Measurements from ENCODE around the gene PEX11G.
"Not testable (repeated sequence)": the region's sequence is repeated elsewhere in the genome, so short reads cannot be mapped to it uniquely, and the experiment has no call there.

Gene PEX11G

DNA sequence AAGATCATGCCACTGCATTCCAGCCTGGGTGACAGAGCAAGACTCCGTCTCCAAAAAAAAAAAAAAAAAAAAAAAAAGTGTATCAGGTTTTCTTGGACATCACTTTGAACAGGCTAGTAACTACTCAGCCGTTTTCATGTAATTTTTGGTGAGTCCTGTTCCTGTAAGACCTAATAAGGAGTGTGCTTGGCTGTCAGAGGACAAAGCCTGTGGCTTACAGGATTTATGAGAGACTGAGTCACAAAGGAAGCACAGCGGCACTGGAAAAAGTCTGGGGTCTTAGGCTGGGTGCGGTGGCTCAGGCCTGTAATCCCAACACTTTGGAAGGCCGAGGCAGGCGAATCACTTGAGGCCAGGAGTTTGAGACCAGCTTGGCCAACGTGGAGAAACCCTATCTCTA is 55.4 kb downstream of the PEX11G start:
- not testable (repeated sequence) for DNase-seq (ENCODE audit: low read depth)

DNA sequence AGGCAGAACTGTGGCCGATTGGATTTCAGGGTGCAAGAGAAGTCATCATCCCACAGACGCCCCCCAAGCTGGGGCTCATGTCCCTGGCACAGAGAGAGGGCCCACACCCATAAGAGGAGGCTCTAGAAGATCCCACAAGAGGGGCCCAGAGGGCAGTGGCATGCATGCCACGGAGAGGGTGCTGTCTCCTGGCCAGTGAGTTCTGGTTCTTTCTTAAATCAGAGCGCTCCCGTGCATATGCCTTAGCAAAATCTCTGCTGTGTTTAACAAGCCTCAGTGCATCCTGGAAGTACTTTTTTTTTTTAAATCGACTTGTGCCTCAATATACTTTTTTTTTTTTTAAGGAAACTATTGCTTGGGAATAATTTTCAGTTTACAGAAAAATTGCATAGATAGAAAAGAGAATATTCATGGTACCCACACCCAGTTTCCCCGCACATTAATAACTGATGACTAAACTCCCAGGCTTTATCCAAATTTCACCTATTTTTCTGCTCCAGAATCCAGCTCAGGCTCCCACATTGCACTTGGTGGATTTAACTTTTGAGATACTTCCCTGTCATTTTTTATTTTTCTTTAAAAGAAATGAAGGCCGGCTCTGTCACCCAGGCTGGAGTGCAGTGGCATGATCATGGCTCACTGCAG is 59.1 kb downstream of the PEX11G start:
- no peak for DNase-seq (ENCODE audit: low read depth)

DNA sequence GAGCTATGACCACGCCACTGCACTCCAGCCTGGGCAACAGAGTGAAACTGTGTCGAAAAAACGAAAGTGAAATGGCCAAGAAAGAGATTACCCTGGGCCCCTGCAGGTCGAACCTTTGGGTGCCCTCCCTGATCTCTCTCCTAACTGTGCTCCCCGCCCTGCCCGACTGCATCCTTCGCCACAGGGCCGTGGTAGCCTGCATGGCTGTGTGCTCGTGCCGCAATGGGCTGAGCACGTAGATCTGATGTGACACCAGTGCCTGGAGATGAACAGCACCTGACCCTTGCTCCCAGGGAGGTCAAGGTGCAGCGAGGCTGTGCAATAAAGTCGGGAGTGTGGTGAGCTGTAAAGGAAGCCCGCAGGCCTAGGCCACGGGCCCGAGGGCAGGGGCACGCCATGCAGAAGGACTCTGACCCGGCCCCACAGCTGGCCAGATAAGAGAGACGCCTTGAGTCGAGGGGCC is 60.2 kb downstream of the PEX11G start:
- DNase-seq (ENCODE audit: low read depth) = no peak

- no peak for DNase-seq (ENCODE audit: low read depth)
Measured at GRCh38 chr19:7427944-7428343, 60.9 kb downstream of the PEX11G start.

GRCh38 chr19:7426986-7427385 is 61.8 kb downstream of the PEX11G start:
- no peak for DNase-seq (ENCODE audit: low read depth)

All from stimulated activated CD8-positive, alpha-beta memory T cell treated with anti-CD3 and anti-CD28 coated beads, Interleukin-12 subunit alpha, Interleukin-12 subunit beta, amount 100 ng/mL, for 1 hour (primary cell).